Skeletal muscle satellite cell (primary cell): ENCODE data around the gene NAA40.

Source experiments
- H3K27me3 ChIP-seq: 2 replicates; pipeline ENCODE4 v1.7.0; 2013; ENCODE audit warnings: low read length; ENCODE audit not compliant: control insufficient read depth, insufficient read depth
- H3K36me3 ChIP-seq: 2 replicates; pipeline ENCODE4 v1.7.0; 2013; ENCODE audit warnings: mild to moderate bottlenecking, control low read depth, low read length; ENCODE audit not compliant: insufficient read depth
- H3K4me1 ChIP-seq: 2 replicates; pipeline ENCODE4 v1.7.0; 2013; ENCODE audit warnings: low read length; ENCODE audit not compliant: control insufficient read depth, insufficient read depth
- H3K4me2 ChIP-seq: 2 replicates; pipeline ENCODE4 v1.7.0; 2013; ENCODE audit warnings: mild to moderate bottlenecking, low read length
- H3K4me3 ChIP-seq: 2 replicates; pipeline ENCODE4 v1.7.0; 2013; ENCODE audit warnings: low read length
- H3K9ac ChIP-seq: 2 replicates; pipeline ENCODE4 v1.7.0; 2013; ENCODE audit warnings: mild to moderate bottlenecking, low read depth, low read length, moderate library complexity
- H3K9me3 ChIP-seq: replicated peaks from 2 replicates; pipeline ENCODE4 v1.7.0; 2013; ENCODE audit warnings: mild to moderate bottlenecking, control low read depth, low read length

The NAA40 gene

GRCh38 chr11:63913866-63914830, 24.7 kb upstream of the NAA40 start:
- no peak overlapping the region for H3K4me2 ChIP-seq
- no peak overlapping the region for H3K4me3 ChIP-seq
- no peaks in the 10 kb centered on the region for H3K9me3 ChIP-seq
- no peaks in the 10 kb centered on the region for H3K36me3 ChIP-seq
- peaks cover 3% of the 10 kb centered on the region for H3K27me3 ChIP-seq
- no peak overlapping the region for H3K9ac ChIP-seq
- H3K4me1 ChIP-seq = peaks cover 24% of the 10 kb centered on the region

- H3K4me1 ChIP-seq = peaks cover 33% of the 10 kb centered on the region
- no peak overlapping the region for H3K4me2 ChIP-seq
- no peak overlapping the region for H3K4me3 ChIP-seq
- peaks cover 3% of the 10 kb centered on the region for H3K27me3 ChIP-seq
- no peaks in the 10 kb centered on the region for H3K9me3 ChIP-seq
- H3K36me3 ChIP-seq = no peaks in the 10 kb centered on the region
- H3K9ac ChIP-seq = no peak overlapping the region
Observed at GRCh38 chr11:63914896-63915691, 23.7 kb upstream of the NAA40 start.

- no peak overlapping the region for H3K9ac ChIP-seq
- peak overlapping the region; percentile 91 for H3K4me2 ChIP-seq
- H3K4me3 ChIP-seq = peak overlapping the region; percentile 71
- peaks cover 38% of the 10 kb centered on the region for H3K4me1 ChIP-seq
- H3K9me3 ChIP-seq = no peaks in the 10 kb centered on the region
- peaks cover 4% of the 10 kb centered on the region for H3K27me3 ChIP-seq
- H3K36me3 ChIP-seq = no peaks in the 10 kb centered on the region
Observed at GRCh38 chr11:63915961-63916836, 22.6 kb upstream of the NAA40 start.

GRCh38 chr11:63916837-63917691, 21.7 kb upstream of the NAA40 start, which contains the start of gene RCOR2:
Gene RCOR2 (minus strand): TSS chr11:63917164. CDS start chr11:63916456, 708 bp downstream.
- Histone ChIP-seq H3K36me3 (no peaks in the 10 kb centered on the region), H3K27me3 (peaks cover 7% of the 10 kb centered on the region), H3K4me1 (peaks cover 38% of the 10 kb centered on the region), H3K9me3 (no peaks in the 10 kb centered on the region), H3K4me3 (peak within 1 kb of the TSS; percentile 71), H3K4me2 (peak within 1 kb of the TSS; percentile 91), H3K9ac (peak within 1 kb of the TSS; percentile 28)

GRCh38 chr11:63917692-63918506, 20.9 kb upstream of the NAA40 start:
- no peaks in the 10 kb centered on the region for H3K9me3 ChIP-seq
- no peaks in the 10 kb centered on the region for H3K36me3 ChIP-seq
- peak overlapping the region; percentile 28 for H3K9ac ChIP-seq
- H3K4me2 ChIP-seq = peak overlapping the region; percentile 91
- peaks cover 38% of the 10 kb centered on the region for H3K4me1 ChIP-seq
- peaks cover 12% of the 10 kb centered on the region for H3K27me3 ChIP-seq
- H3K4me3 ChIP-seq = peak overlapping the region; percentile 71

- H3K27me3 ChIP-seq = peaks cover 17% of the 10 kb centered on the region
- no peak overlapping the region for H3K4me3 ChIP-seq
- H3K4me1 ChIP-seq = peaks cover 38% of the 10 kb centered on the region
- no peaks in the 10 kb centered on the region for H3K9me3 ChIP-seq
- peak overlapping the region; percentile 91 for H3K4me2 ChIP-seq
- H3K36me3 ChIP-seq = no peaks in the 10 kb centered on the region
- no peak overlapping the region for H3K9ac ChIP-seq
Observed at GRCh38 chr11:63918507-63919191, 20.2 kb upstream of the NAA40 start.

- Histone ChIP-seq H3K4me3 (peak overlapping the region; percentile 55), H3K9me3 (no peaks in the 10 kb centered on the region), H3K36me3 (no peaks in the 10 kb centered on the region), H3K4me2 (peak overlapping the region; percentile 85), H3K27me3 (peaks cover 17% of the 10 kb centered on the region), H3K4me1 (peaks cover 38% of the 10 kb centered on the region), H3K9ac (peak overlapping the region; percentile 54)
Observed at GRCh38 chr11:63919267-63920125, 19.3 kb upstream of the NAA40 start.

- Histone ChIP-seq H3K4me2 (peak overlapping the region; percentile 85), H3K9me3 (no peaks in the 10 kb centered on the region), H3K4me3 (no peak overlapping the region), H3K27me3 (peaks cover 17% of the 10 kb centered on the region), H3K4me1 (peaks cover 38% of the 10 kb centered on the region), H3K36me3 (no peaks in the 10 kb centered on the region), H3K9ac (no peak overlapping the region)
Observed at GRCh38 chr11:63920126-63920938, 18.5 kb upstream of the NAA40 start.
